HL-60 (cell line): ENCODE results near the gene LETM1.

ENCODE experiments used
- DNase-seq, 2 experiments: peaks; one replicate each; pipeline ENCODE4 v3.0.0-alpha.2; 2010 to 2020; ENCODE audit warnings: low read depth in 1 of 2, low spot score in 1 of 2
- H3K27ac ChIP-seq: fragments of 250-450 bp; sonication (Bioruptor Pico); replicated peaks from 2 replicates; pipeline ENCODE4 v1.5.1; 2020; ENCODE audit warnings: mild to moderate bottlenecking, moderate library complexity
- H3K27me3 ChIP-seq: fragments of 250-450 bp; sonication (Bioruptor Pico); 2 replicates; pipeline ENCODE4 v1.5.1; 2021; ENCODE audit warnings: mild to moderate bottlenecking, moderate library complexity; ENCODE audit not compliant: insufficient read depth, poor library complexity, severe bottlenecking
- H3K4me3 ChIP-seq: replicated peaks from 2 replicates; pipeline ENCODE4 v1.5.1; 2011; ENCODE audit warnings: mild to moderate bottlenecking, control low read depth, low read length; ENCODE audit not compliant: insufficient read depth
- GABPA ChIP-seq: IDR thresholded peaks from 2 replicates; pipeline ENCODE4 v1.6.1; 2012; ENCODE audit warnings: low read depth
- POLR2AphosphoS5 ChIP-seq: IDR thresholded peaks from 2 replicates; pipeline ENCODE4 v1.6.1; 2012; ENCODE audit warnings: low read depth
- SPI1 ChIP-seq: IDR thresholded peaks from 2 replicates; pipeline ENCODE4 v1.6.1; 2012; ENCODE audit warnings: low read depth, mild to moderate bottlenecking, borderline replicate concordance
- TF ChIP-seq, protein P1 (sequence below): IDR thresholded peaks from 2 replicates; pipeline ENCODE4 v1.6.1; 2012; ENCODE audit warnings: low read depth; ENCODE audit not compliant: insufficient replicate concordance
- TF ChIP-seq, protein P2 (sequence below): IDR thresholded peaks from one replicate; pipeline ENCODE4 v1.5.1; 2011; ENCODE audit warnings: low read length, control low read depth, inconsistent platforms; ENCODE audit not compliant: insufficient read depth

LETM1 gene

DNA sequence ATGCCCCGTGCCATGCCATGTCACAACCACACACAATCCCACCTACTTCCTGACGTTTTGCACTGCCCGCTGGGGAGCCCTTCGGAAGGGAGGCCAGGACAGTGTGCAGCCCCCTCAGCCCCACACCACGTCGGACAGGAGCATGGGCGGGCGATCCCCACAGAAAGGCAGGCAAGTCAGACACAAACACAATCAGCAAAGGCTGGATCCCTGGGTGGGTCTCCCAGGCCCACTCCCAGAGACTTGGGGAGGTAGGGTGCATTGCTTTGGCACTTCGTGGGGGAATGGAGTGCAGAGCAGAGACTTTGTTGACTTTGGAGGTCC lies 14.1 kb downstream of the LETM1 start:
- no peaks in the 10 kb centered on the region for H3K27me3 ChIP-seq
- DNase-seq, result no peak
- no peak overlapping the region for H3K27ac ChIP-seq
- TF ChIP-seq POLR2AphosphoS5, result no peak
- TF ChIP-seq, protein P1, sequence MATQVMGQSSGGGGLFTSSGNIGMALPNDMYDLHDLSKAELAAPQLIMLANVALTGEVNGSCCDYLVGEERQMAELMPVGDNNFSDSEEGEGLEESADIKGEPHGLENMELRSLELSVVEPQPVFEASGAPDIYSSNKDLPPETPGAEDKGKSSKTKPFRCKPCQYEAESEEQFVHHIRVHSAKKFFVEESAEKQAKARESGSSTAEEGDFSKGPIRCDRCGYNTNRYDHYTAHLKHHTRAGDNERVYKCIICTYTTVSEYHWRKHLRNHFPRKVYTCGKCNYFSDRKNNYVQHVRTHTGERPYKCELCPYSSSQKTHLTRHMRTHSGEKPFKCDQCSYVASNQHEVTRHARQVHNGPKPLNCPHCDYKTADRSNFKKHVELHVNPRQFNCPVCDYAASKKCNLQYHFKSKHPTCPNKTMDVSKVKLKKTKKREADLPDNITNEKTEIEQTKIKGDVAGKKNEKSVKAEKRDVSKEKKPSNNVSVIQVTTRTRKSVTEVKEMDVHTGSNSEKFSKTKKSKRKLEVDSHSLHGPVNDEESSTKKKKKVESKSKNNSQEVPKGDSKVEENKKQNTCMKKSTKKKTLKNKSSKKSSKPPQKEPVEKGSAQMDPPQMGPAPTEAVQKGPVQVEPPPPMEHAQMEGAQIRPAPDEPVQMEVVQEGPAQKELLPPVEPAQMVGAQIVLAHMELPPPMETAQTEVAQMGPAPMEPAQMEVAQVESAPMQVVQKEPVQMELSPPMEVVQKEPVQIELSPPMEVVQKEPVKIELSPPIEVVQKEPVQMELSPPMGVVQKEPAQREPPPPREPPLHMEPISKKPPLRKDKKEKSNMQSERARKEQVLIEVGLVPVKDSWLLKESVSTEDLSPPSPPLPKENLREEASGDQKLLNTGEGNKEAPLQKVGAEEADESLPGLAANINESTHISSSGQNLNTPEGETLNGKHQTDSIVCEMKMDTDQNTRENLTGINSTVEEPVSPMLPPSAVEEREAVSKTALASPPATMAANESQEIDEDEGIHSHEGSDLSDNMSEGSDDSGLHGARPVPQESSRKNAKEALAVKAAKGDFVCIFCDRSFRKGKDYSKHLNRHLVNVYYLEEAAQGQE, result no peak
- TF ChIP-seq SPI1, result no peak
- TF ChIP-seq, protein P2, sequence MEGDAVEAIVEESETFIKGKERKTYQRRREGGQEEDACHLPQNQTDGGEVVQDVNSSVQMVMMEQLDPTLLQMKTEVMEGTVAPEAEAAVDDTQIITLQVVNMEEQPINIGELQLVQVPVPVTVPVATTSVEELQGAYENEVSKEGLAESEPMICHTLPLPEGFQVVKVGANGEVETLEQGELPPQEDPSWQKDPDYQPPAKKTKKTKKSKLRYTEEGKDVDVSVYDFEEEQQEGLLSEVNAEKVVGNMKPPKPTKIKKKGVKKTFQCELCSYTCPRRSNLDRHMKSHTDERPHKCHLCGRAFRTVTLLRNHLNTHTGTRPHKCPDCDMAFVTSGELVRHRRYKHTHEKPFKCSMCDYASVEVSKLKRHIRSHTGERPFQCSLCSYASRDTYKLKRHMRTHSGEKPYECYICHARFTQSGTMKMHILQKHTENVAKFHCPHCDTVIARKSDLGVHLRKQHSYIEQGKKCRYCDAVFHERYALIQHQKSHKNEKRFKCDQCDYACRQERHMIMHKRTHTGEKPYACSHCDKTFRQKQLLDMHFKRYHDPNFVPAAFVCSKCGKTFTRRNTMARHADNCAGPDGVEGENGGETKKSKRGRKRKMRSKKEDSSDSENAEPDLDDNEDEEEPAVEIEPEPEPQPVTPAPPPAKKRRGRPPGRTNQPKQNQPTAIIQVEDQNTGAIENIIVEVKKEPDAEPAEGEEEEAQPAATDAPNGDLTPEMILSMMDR, result no peak
- TF ChIP-seq GABPA, result no peak
- H3K4me3 ChIP-seq, result no peak overlapping the region

DNA sequence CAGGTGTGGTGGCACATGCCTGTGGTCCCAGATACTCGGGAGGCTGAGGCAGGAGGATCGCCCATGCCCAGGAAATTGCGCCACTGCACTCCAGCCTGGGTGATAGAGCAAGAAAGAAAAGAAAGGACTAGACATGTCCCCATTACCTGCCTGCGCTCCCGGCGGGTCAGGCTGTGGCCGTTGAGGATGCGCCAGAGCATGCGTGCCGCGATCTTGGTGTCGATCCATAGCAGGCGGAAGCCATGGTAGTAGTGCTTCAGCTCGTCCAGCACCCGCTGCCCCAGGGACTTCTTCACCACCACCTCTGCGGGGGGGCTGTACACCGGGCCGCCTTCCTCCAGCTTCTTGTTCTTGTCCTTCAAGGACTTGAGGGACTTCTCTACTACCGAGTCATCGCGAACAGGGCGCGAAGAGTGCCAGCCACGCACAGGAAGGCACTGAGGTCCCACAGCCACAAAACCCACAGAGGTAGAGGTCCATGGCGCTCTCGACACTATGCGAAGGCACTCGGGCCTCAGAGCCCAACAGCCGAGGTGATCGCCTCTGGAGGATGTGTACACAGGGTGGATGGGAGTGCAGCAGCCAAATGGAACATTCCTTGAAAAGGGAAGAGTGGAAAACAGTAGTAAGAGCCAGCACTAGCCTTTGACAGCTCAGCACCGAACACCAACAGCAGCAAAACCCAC lies 14.6 kb downstream of the LETM1 start:
- Histone ChIP-seq H3K4me3 (no peak overlapping the region), H3K27ac (no peak overlapping the region)

DNA sequence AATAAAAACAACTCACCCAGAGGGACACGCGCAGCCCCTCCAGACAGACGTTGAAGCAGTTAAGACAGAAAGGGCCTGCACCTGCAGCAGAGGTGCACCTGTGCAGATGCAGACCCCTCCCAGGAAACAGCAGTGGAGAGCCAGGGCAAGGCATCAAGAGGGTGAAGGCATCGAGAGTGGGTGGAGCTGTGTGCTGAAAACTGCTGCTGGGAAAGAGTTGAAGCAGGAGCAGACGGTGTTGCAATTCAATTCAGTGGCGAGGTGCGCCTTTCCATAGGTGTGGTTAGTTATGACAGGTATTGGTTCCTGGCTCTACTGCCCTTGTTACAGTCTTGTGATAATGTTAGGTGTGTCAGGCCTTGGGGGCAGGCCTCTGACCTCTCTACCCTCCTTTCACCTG lies 16.7 kb downstream of the LETM1 start:
- no peak for DNase-seq
- TF ChIP-seq SPI1 (no peak), POLR2AphosphoS5 (no peak), GABPA (no peak)
- TF ChIP-seq, protein P2, result no peak
- TF ChIP-seq, protein P1, result no peak
- H3K4me3 ChIP-seq, result no peak overlapping the region
- H3K27ac ChIP-seq, result no peak overlapping the region
- H3K27me3 ChIP-seq, result no peaks in the 10 kb centered on the region

More for the DNA sequence above, 14.6 kb downstream of the LETM1 start:
- TF ChIP-seq, protein P2, result no peak
- no peak for TF ChIP-seq GABPA
- no peak for TF ChIP-seq SPI1
- TF ChIP-seq, protein P1, result no peak
- TF ChIP-seq POLR2AphosphoS5, result no peak
- no peak for DNase-seq
- H3K27me3 ChIP-seq, result no peaks in the 10 kb centered on the region
